ENCODE data around the gene TNS1.

The TNS1 gene

DNA sequence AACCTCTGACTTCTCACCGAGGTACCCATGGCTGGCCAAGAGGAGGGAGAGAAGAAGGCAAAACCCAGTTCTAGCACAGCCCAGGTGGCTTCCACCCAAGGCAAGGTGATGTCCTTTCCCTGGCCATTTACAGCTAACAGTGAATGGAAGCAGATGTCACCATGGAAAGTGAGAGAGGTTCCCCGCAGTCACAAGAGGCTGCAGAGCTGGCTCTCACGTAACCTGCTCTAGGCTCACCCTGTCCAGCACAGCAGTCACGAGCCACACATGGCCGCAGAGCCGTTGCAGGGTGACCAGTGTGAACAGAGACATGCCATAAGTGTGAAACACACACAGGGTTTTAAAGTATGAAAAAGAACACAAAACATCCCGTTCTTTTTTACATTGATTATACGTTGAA, 169.4 kb downstream of the TNS1 start:
- no peaks in the 10 kb centered on the region for H3K36me3 ChIP-seq (ENCODE audit: control insufficient read depth, insufficient read depth, low read length)
- TF ChIP-seq, protein P1, sequence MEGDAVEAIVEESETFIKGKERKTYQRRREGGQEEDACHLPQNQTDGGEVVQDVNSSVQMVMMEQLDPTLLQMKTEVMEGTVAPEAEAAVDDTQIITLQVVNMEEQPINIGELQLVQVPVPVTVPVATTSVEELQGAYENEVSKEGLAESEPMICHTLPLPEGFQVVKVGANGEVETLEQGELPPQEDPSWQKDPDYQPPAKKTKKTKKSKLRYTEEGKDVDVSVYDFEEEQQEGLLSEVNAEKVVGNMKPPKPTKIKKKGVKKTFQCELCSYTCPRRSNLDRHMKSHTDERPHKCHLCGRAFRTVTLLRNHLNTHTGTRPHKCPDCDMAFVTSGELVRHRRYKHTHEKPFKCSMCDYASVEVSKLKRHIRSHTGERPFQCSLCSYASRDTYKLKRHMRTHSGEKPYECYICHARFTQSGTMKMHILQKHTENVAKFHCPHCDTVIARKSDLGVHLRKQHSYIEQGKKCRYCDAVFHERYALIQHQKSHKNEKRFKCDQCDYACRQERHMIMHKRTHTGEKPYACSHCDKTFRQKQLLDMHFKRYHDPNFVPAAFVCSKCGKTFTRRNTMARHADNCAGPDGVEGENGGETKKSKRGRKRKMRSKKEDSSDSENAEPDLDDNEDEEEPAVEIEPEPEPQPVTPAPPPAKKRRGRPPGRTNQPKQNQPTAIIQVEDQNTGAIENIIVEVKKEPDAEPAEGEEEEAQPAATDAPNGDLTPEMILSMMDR (IDR thresholded peaks at IDR 0.05): no peak
- H3K4me1 ChIP-seq: no peaks in the 10 kb centered on the region
- H3K4me3 ChIP-seq (ENCODE audit: low read depth, low read length): no peak overlapping the region
- no peaks in the 10 kb centered on the region for H3K27me3 ChIP-seq (ENCODE audit: control insufficient read depth, insufficient read depth, low read length)
- no peak overlapping the region for H3K4me2 ChIP-seq (ENCODE audit: low read length)
- no peak overlapping the region for H3K27ac ChIP-seq
- no peaks in the 10 kb centered on the region for H3K79me2 ChIP-seq
- H3K9ac ChIP-seq: no peak overlapping the region
- no peaks in the 10 kb centered on the region for H3K9me3 ChIP-seq (ENCODE audit: control insufficient read depth, low read length)
- H2AFZ ChIP-seq: no peak overlapping the region

DNA sequence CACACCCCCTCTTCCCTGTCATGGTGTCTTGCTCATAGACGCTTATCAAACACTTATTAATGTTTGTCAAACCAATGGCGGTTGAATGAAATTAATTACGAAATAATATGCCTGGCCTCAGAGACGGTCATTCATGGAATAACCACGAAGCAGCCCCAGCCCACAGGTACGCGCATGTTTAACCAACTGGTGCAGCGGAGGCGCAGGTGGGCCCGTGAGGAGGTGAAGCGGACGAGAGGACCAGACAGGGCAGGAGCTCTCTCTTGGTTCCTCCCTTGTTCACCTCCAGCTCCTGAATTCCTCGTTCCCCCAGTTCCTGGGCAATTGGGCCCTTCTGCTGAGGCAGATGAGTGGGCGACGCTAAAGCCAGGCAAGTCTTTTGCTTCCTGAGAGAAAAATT, 169.8 kb downstream of the TNS1 start:
- no peaks in the 10 kb centered on the region for H3K27me3 ChIP-seq (ENCODE audit: control insufficient read depth, insufficient read depth, low read length)
- H2AFZ ChIP-seq: no peak overlapping the region
- TF ChIP-seq, protein P1 (IDR thresholded peaks at IDR 0.05): no peak
- no peaks in the 10 kb centered on the region for H3K9me3 ChIP-seq (ENCODE audit: control insufficient read depth, low read length)
- no peaks in the 10 kb centered on the region for H3K79me2 ChIP-seq
- H3K4me3 ChIP-seq (ENCODE audit: low read depth, low read length): no peak overlapping the region
- H3K36me3 ChIP-seq (ENCODE audit: control insufficient read depth, insufficient read depth, low read length): no peaks in the 10 kb centered on the region
- no peak overlapping the region for H3K27ac ChIP-seq
- H3K4me1 ChIP-seq: no peaks in the 10 kb centered on the region
- H3K4me2 ChIP-seq (ENCODE audit: low read length): no peak overlapping the region
- no peak overlapping the region for H3K9ac ChIP-seq

DNA sequence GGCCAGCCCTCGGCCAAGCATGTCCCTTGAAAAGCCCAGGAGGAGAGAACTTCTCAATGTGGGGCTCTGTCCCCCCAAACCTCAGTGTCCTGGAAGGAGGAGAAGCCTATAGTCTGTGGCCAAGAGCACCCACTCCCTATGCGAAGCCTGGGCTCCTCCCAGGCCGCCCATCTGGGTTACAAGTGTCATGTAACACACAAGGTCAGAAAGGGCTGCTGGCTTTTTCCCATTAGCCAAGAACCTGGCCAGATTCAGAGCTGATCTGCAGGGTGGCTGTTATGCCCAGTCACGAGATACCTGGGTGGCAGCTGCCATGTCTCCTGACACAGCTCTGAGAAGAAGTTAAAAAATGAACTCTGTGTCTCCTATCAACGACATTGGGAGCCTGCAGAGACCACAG, 170.7 kb downstream of the TNS1 start:
- Histone ChIP-seq H3K27ac (no peak overlapping the region), H3K9me3 (ENCODE audit: control insufficient read depth, low read length) (no peaks in the 10 kb centered on the region), H3K4me1 (no peaks in the 10 kb centered on the region), H3K36me3 (ENCODE audit: control insufficient read depth, insufficient read depth, low read length) (no peaks in the 10 kb centered on the region), H2AFZ (no peak overlapping the region), H3K79me2 (no peaks in the 10 kb centered on the region), H3K4me3 (ENCODE audit: low read depth, low read length) (no peak overlapping the region), H3K27me3 (ENCODE audit: control insufficient read depth, insufficient read depth, low read length) (no peaks in the 10 kb centered on the region), H3K4me2 (ENCODE audit: low read length) (no peak overlapping the region), H3K9ac (no peak overlapping the region)
- TF ChIP-seq, protein P1 (IDR thresholded peaks at IDR 0.05): no peak

DNA sequence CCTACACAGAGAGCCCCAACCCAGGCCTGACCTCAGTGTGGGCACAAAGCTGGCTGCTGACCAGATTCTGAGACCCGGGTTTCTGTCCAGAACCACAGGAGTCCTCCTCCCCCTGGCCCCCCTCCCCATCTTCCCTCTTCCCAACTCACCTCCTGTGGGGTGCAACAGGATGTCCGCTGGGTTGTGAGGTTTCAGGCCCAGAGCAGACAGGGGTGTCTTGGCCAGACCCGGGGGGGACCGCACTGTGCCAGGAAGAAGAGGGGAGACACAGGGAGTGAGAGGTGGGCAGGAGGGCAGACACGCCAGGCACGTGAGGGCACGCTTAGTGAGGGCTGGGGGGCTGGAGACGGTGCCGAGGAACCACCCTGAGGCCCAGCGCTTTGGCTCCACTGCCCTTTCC, 171.5 kb downstream of the TNS1 start:
- no peak overlapping the region for H2AFZ ChIP-seq
- no peak overlapping the region for H3K27ac ChIP-seq
- no peak overlapping the region for H3K4me3 ChIP-seq (ENCODE audit: low read depth, low read length)
- TF ChIP-seq, protein P1 (IDR thresholded peaks at IDR 0.05): no peak
- no peaks in the 10 kb centered on the region for H3K9me3 ChIP-seq (ENCODE audit: control insufficient read depth, low read length)
- H3K36me3 ChIP-seq (ENCODE audit: control insufficient read depth, insufficient read depth, low read length): no peaks in the 10 kb centered on the region
- no peak overlapping the region for H3K9ac ChIP-seq
- H3K4me1 ChIP-seq: no peaks in the 10 kb centered on the region
- no peaks in the 10 kb centered on the region for H3K27me3 ChIP-seq (ENCODE audit: control insufficient read depth, insufficient read depth, low read length)
- no peaks in the 10 kb centered on the region for H3K79me2 ChIP-seq
- no peak overlapping the region for H3K4me2 ChIP-seq (ENCODE audit: low read length)

DNA sequence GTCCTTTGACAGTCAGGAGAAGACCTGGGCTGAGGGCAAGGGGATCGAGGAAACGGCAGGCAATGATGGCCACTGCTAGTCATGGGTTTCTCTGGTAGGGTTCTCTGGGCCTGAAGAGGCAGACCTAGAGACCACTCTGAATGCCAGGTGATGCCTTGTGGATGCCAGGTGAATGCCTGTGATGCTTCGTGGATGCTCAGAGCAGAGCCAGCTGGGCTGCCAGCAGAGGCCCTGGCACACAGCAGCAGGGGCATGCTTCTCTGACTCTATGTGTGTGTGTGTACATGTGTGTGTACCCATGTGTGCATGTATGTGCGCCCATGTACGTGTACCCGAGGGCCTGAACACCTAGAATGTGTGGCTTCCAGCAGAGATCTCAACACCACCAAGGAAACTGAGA, 172.0 kb downstream of the TNS1 start:
- H3K27ac ChIP-seq: no peak overlapping the region

More for the DNA sequence above, 172.0 kb downstream of the TNS1 start:
- Histone ChIP-seq H3K36me3 (ENCODE audit: control insufficient read depth, insufficient read depth, low read length) (no peaks in the 10 kb centered on the region), H3K4me2 (ENCODE audit: low read length) (no peak overlapping the region), H3K4me1 (no peaks in the 10 kb centered on the region), H2AFZ (no peak overlapping the region), H3K4me3 (ENCODE audit: low read depth, low read length) (no peak overlapping the region), H3K9ac (no peak overlapping the region), H3K27me3 (ENCODE audit: control insufficient read depth, insufficient read depth, low read length) (no peaks in the 10 kb centered on the region), H3K79me2 (no peaks in the 10 kb centered on the region), H3K9me3 (ENCODE audit: control insufficient read depth, low read length) (no peaks in the 10 kb centered on the region)
- TF ChIP-seq, protein P1 (IDR thresholded peaks at IDR 0.05): no peak
